Trophoblast cell (in vitro differentiated cells and primary cell): ENCODE results near the gene HIGD1C.
"Not testable (repeated sequence)": the region's sequence is repeated elsewhere in the genome, so short reads cannot be mapped to it uniquely, and the experiment has no call there.

ENCODE experiments used
- DNase-seq, 2 donors: peaks; one replicate each; pipeline ENCODE4 v3.0.0-alpha.2; 2016
- H2AFZ ChIP-seq: 2 replicates; pipeline ENCODE4 v1.6.1; 2013; ENCODE audit warnings: low read length, moderate library complexity, mild to moderate bottlenecking; ENCODE audit not compliant: insufficient read depth, poor library complexity
- H2AK5ac ChIP-seq: 2 replicates; pipeline ENCODE4 v1.6.1; 2013; ENCODE audit warnings: mild to moderate bottlenecking, low read length
- H2BK120ac ChIP-seq: 2 replicates; pipeline ENCODE4 v1.6.1; 2013; ENCODE audit warnings: low read length, mild to moderate bottlenecking, moderate library complexity; ENCODE audit not compliant: insufficient read depth, poor library complexity
- H2BK12ac ChIP-seq: 2 replicates; pipeline ENCODE4 v1.6.1; 2013; ENCODE audit warnings: mild to moderate bottlenecking, low read length, moderate library complexity
- H2BK5ac ChIP-seq: 2 replicates; pipeline ENCODE4 v1.6.1; 2013; ENCODE audit warnings: low read length, low read depth, moderate library complexity, mild to moderate bottlenecking; ENCODE audit not compliant: poor library complexity
- H3K14ac ChIP-seq: 2 replicates; pipeline ENCODE4 v1.6.1; 2013; ENCODE audit warnings: mild to moderate bottlenecking, low read length
- H3K18ac ChIP-seq: 2 replicates; pipeline ENCODE4 v1.6.1; 2013; ENCODE audit warnings: mild to moderate bottlenecking, low read length
- H3K23ac ChIP-seq: 2 replicates; pipeline ENCODE4 v1.6.1; 2013; ENCODE audit warnings: low read length
- H3K27ac ChIP-seq: 2 replicates; pipeline ENCODE4 v1.5.1; 2013; ENCODE audit warnings: low read depth, mild to moderate bottlenecking, inconsistent platforms, low read length, moderate library complexity
- H3K27me3 ChIP-seq: 2 replicates; pipeline ENCODE4 v1.6.1; 2013; ENCODE audit warnings: inconsistent platforms, mild to moderate bottlenecking, low read length, moderate library complexity; ENCODE audit not compliant: insufficient read depth
- H3K36me3 ChIP-seq, 2 experiments: 1 replicate in 1 of 2; 2 replicates in 1 of 2; pipeline ENCODE4 v1.6.1; 2013; ENCODE audit warnings: low read length in 2 of 2, mild to moderate bottlenecking in 2 of 2, moderate library complexity in 1 of 2; ENCODE audit not compliant: insufficient read depth in 2 of 2, control insufficient read depth in 1 of 2
- H3K4ac ChIP-seq: 2 replicates; pipeline ENCODE4 v1.6.1; 2013; ENCODE audit warnings: low read depth, mild to moderate bottlenecking, low read length, moderate library complexity
- H3K4me1 ChIP-seq, 2 experiments: 1 replicate in 1 of 2; 2 replicates in 1 of 2; pipeline ENCODE4 v1.6.1; 2013; ENCODE audit warnings: low read length in 2 of 2, mild to moderate bottlenecking in 2 of 2, moderate library complexity in 1 of 2; ENCODE audit not compliant: insufficient read depth in 2 of 2, control insufficient read depth in 1 of 2
- H3K4me2 ChIP-seq: 2 replicates; pipeline ENCODE4 v1.6.1; 2013; ENCODE audit warnings: inconsistent platforms, mild to moderate bottlenecking, low read length, moderate library complexity
- H3K4me3 ChIP-seq: 2 replicates; pipeline ENCODE4 v1.5.1; 2013; ENCODE audit warnings: mild to moderate bottlenecking, low read depth, low read length, inconsistent platforms
- H3K79me1 ChIP-seq: one replicate; pipeline ENCODE4 v1.6.1; 2013; ENCODE audit warnings: low read length
- H3K79me2 ChIP-seq: 2 replicates; pipeline ENCODE4 v1.6.1; 2013; ENCODE audit warnings: low read length, mild to moderate bottlenecking; ENCODE audit not compliant: control insufficient read depth, insufficient read depth, poor library complexity
- H3K9ac ChIP-seq: 2 replicates; pipeline ENCODE4 v1.6.1; 2013; ENCODE audit warnings: mild to moderate bottlenecking, low read length
- H3K9me3 ChIP-seq: 2 replicates; pipeline ENCODE4 v1.6.1; 2013; ENCODE audit warnings: low read depth, mild to moderate bottlenecking, control low read depth, inconsistent platforms, low read length; ENCODE audit not compliant: insufficient read depth
- H4K12ac ChIP-seq: 2 replicates; pipeline ENCODE4 v1.6.1; 2013; ENCODE audit warnings: low read depth, mild to moderate bottlenecking, low read length, moderate library complexity
- H4K8ac ChIP-seq: 2 replicates; pipeline ENCODE4 v1.6.1; 2013; ENCODE audit warnings: low read depth, mild to moderate bottlenecking, low read length, moderate library complexity
- H4K91ac ChIP-seq: one replicate; pipeline ENCODE4 v1.6.1; 2013; ENCODE audit warnings: low read depth, mild to moderate bottlenecking, low read length, moderate library complexity
- WGBS: extraction: QIAGEN DNeasy Blood & Tissue Kit; methylation state at CpG from one replicate; pipeline ENCODE4 v1.1.7; 2013; ENCODE audit warnings: missing lambda C conversion rate; ENCODE audit not compliant: insufficient read length, insufficient coverage; ENCODE audit errors: extremely low coverage; 5-methylcytosine and 5-hydroxymethylcytosine counted together

Gene HIGD1C

GRCh38 chr12:51013441-51013840 is 61.1 kb downstream of the HIGD1C start:
- no peak overlapping the region for H3K9ac ChIP-seq
- H3K4ac ChIP-seq: no peak overlapping the region
- no peaks in the 10 kb centered on the region for H3K36me3 ChIP-seq
- no peaks in the 10 kb centered on the region for H3K9me3 ChIP-seq
- no peak overlapping the region for H4K91ac ChIP-seq
- peaks cover 3% of the 10 kb centered on the region for H3K79me2 ChIP-seq
- no peak overlapping the region for H2AK5ac ChIP-seq
- no peak overlapping the region for H2BK5ac ChIP-seq
- no CpG with 5 or more reads among the region's 7 CpGs for WGBS
- no peak overlapping the region for H3K18ac ChIP-seq
- H3K79me1 ChIP-seq: no peaks in the 10 kb centered on the region
- H3K4me1 ChIP-seq: no peaks in the 10 kb centered on the region
- H3K27me3 ChIP-seq: no peaks in the 10 kb centered on the region
- no peak overlapping the region for H3K23ac ChIP-seq
- no peak overlapping the region for H2BK120ac ChIP-seq
- H2BK12ac ChIP-seq: no peak overlapping the region
- H4K12ac ChIP-seq: no peak overlapping the region
- H3K27ac ChIP-seq: no peak overlapping the region
- DNase-seq: no peak
- no peak overlapping the region for H3K4me2 ChIP-seq
- H2AFZ ChIP-seq: no peak overlapping the region
- no peak overlapping the region for H3K14ac ChIP-seq
- no peak overlapping the region for H3K4me3 ChIP-seq
- H4K8ac ChIP-seq: no peak overlapping the region

- not testable (repeated sequence) for H3K4me3 ChIP-seq, H2AFZ ChIP-seq, H4K8ac ChIP-seq, H4K12ac ChIP-seq, H3K14ac ChIP-seq, H3K23ac ChIP-seq, H3K4ac ChIP-seq, H3K79me1 ChIP-seq, H4K91ac ChIP-seq, H2BK5ac ChIP-seq, H3K79me2 ChIP-seq, H3K9ac ChIP-seq, H3K18ac ChIP-seq, H3K4me2 ChIP-seq, H2BK12ac ChIP-seq, DNase-seq, H3K27me3 ChIP-seq, H2BK120ac ChIP-seq, H2AK5ac ChIP-seq, H3K27ac ChIP-seq, H3K9me3 ChIP-seq, H3K4me1 ChIP-seq, H3K36me3 ChIP-seq
- WGBS: no CpG with 5 or more reads among the region's 9 CpGs
These were observed 62.1 kb downstream of the HIGD1C start for GRCh38 chr12:51014467-51014866.

- Histone ChIP-seq H2BK120ac (no peak overlapping the region), H2BK12ac (no peak overlapping the region), H3K4me2 (no peak overlapping the region), H3K23ac (no peak overlapping the region), H3K27ac (no peak overlapping the region), H3K4me1 (no peaks in the 10 kb centered on the region), H3K4ac (no peak overlapping the region), H2AK5ac (no peak overlapping the region), H4K91ac (no peak overlapping the region), H4K8ac (no peak overlapping the region), H3K79me1 (no peaks in the 10 kb centered on the region), H3K4me3 (no peak overlapping the region), H2AFZ (no peak overlapping the region), H3K9ac (no peak overlapping the region), H4K12ac (no peak overlapping the region), H2BK5ac (no peak overlapping the region), H3K9me3 (no peaks in the 10 kb centered on the region), H3K79me2 (peaks cover 4% of the 10 kb centered on the region), H3K18ac (no peak overlapping the region), H3K36me3 (peaks cover 0 to 2% of the 10 kb centered on the region in 2 experiments), H3K14ac (no peak overlapping the region), H3K27me3 (no peaks in the 10 kb centered on the region)
- DNase-seq: no peak
These were observed 65.1 kb downstream of the HIGD1C start for GRCh38 chr12:51017452-51017851.

- Histone ChIP-seq H3K27me3 (no peaks in the 10 kb centered on the region), H3K4me2 (no peak overlapping the region), H3K14ac (no peak overlapping the region), H3K9me3 (no peaks in the 10 kb centered on the region), H2BK12ac (no peak overlapping the region), H3K36me3 (peaks cover 0 to 2% of the 10 kb centered on the region in 2 experiments), H2AK5ac (no peak overlapping the region), H3K18ac (no peak overlapping the region), H3K79me1 (no peaks in the 10 kb centered on the region), H3K4me1 (no peaks in the 10 kb centered on the region), H3K9ac (no peak overlapping the region), H3K4ac (no peak overlapping the region), H2AFZ (no peak overlapping the region), H3K27ac (no peak overlapping the region), H4K12ac (no peak overlapping the region), H3K79me2 (peaks cover 4% of the 10 kb centered on the region), H4K8ac (no peak overlapping the region), H3K23ac (no peak overlapping the region), H3K4me3 (no peak overlapping the region), H4K91ac (no peak overlapping the region), H2BK5ac (no peak overlapping the region), H2BK120ac (no peak overlapping the region)
- DNase-seq: no peak
- WGBS: no CpG with 5 or more reads among the region's 2 CpGs
These were observed 66.6 kb downstream of the HIGD1C start for GRCh38 chr12:51018956-51019355.
